Calu3 (cell line): ENCODE data around the gene HOXA11. TPM values are rescaled to one million over a fixed set of nuclear protein-coding genes. Genes with fewer than 3 reads are reported as not detected.

Experiments used
- BruUV-seq: library from RNA; stranded (reverse); fragments of 400-500 nt; replicated peaks from 2 replicates; lab custom pipeline; 2021; lab: Mats Ljungman, UMichigan
- CTCF ChIA-PET: fragments of 300-600 bp; sonication (Branson Sonifier 250); formaldehyde crosslinking; loops from one replicate; lab custom pipeline; 2022; ENCODE audit warnings: antibody characterized with exemption; lab: Charles Lee
- DNase-seq: peaks from one replicate; pipeline ENCODE4 v3.0.0; 2022
- H3K27ac Mint-ChIP-seq: one replicate; pipeline ENCODE4 v1.8.0; 2022; ENCODE audit warnings: mixed read lengths; ENCODE audit not compliant: unreplicated experiment
- H3K27me3 Mint-ChIP-seq: one replicate; pipeline ENCODE4 v1.8.0; 2022; ENCODE audit warnings: mixed read lengths; ENCODE audit not compliant: unreplicated experiment
- H3K36me3 Mint-ChIP-seq: one replicate; pipeline ENCODE4 v1.8.0; 2022; ENCODE audit warnings: mild to moderate bottlenecking, moderate library complexity, mixed read lengths; ENCODE audit not compliant: insufficient read depth, unreplicated experiment
- H3K4me1 Mint-ChIP-seq: one replicate; pipeline ENCODE4 v1.8.0; 2022; ENCODE audit warnings: mild to moderate bottlenecking, low read depth, mixed read lengths; ENCODE audit not compliant: unreplicated experiment
- H3K4me3 Mint-ChIP-seq: one replicate; pipeline ENCODE4 v1.8.0; 2022; ENCODE audit warnings: mild to moderate bottlenecking, low read depth, moderate library complexity, mixed read lengths; ENCODE audit not compliant: unreplicated experiment
- H3K9me3 Mint-ChIP-seq: one replicate; pipeline ENCODE4 v1.8.0; 2022; ENCODE audit warnings: low read depth, mixed read lengths; ENCODE audit not compliant: unreplicated experiment
- CTCF ChIP-seq: fragments of 200-600 bp; IDR thresholded peaks from one replicate; pipeline ENCODE4 v1.8.0; 2022; ENCODE audit warnings: antibody characterized with exemption; ENCODE audit not compliant: unreplicated experiment
- intact Hi-C: fragments of 100-400 bp; cut with micrococcal nuclease; formaldehyde crosslinking; loops from one replicate; pipeline ENCODE4 v1.10.0; 2022; ENCODE audit not compliant: unreplicated experiment
- total RNA-seq: library from RNA; stranded (reverse); gene quantifications from 2 replicates; pipeline ENCODE4 v1.2.3, GENCODE V29; 2022

The HOXA11 gene
- total RNA-seq, 1 experiment from 2014 or later: 0.54 TPM

- H3K4me3 Mint-ChIP-seq: no peak overlapping the region
- H3K4me1 Mint-ChIP-seq: peaks cover 13% of the 10 kb centered on the region
- BruUV-seq: no TSS peak
- H3K36me3 Mint-ChIP-seq: no peaks in the 10 kb centered on the region
- no peak overlapping the region for H3K27ac Mint-ChIP-seq
- DNase-seq: no peak
- intact Hi-C loops: no loop called here
- CTCF ChIA-PET: interaction anchor here (0.6 to 0.7 kb wide), 2 partner anchors 89 to 358 kb away, joined by 5 to 6 read pairs; no protein-coding TSS in a partner anchor
- no peaks in the 10 kb centered on the region for H3K9me3 Mint-ChIP-seq
- no peaks in the 10 kb centered on the region for H3K27me3 Mint-ChIP-seq
- no peak for TF ChIP-seq CTCF
Measured at GRCh38 chr7:27141137-27141922, 43.7 kb downstream of the HOXA11 start.

DNA sequence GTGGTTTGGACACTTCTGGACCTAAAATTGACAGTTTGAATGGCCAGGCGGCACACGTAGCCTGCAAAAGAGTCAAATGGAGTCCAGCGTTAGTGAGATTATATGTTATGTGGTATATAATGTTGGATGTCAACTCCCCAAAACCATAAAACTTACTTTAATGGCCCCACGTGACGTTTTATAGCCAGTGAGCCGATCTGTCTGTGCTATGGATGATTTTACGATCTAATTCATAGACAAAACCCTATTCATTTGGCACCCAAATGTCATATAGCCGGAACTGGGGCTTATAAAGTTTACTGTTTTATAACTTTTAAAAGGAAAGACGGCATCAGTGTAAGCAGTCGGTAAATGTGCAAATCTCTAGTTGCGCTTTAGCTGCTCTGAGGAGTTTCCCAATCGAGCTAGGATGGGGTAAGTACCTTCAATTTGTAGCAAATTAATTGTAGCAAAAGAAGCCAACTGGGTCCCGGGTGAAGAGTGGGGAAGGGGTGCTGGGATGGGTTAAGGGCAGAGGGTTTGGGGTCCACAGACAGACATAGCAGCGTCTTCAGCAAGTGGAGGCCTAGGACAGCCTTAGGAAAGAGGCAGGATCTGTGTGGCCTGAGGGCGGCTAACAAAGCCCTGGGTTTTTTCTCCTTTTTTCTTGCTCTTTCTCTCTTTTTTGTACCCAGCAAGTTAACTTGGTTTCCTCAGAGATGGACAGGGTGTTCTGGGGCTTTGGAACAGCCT, 44.7 kb downstream of the HOXA11 start:
- CTCF ChIA-PET: interaction anchor here (0.7 kb wide), 1 partner anchor 88 kb away, joined by 6 read pairs; no protein-coding TSS in a partner anchor
- H3K36me3 Mint-ChIP-seq: peaks cover 4% of the 10 kb centered on the region
- intact Hi-C loops: no loop called here
- no peaks in the 10 kb centered on the region for H3K27me3 Mint-ChIP-seq
- DNase-seq: no peak
- H3K9me3 Mint-ChIP-seq: no peaks in the 10 kb centered on the region
- BruUV-seq: no TSS peak
- TF ChIP-seq CTCF: no peak
- peaks cover 23% of the 10 kb centered on the region for H3K4me1 Mint-ChIP-seq
- H3K4me3 Mint-ChIP-seq: no peak overlapping the region
- H3K27ac Mint-ChIP-seq: no peak overlapping the region

DNA sequence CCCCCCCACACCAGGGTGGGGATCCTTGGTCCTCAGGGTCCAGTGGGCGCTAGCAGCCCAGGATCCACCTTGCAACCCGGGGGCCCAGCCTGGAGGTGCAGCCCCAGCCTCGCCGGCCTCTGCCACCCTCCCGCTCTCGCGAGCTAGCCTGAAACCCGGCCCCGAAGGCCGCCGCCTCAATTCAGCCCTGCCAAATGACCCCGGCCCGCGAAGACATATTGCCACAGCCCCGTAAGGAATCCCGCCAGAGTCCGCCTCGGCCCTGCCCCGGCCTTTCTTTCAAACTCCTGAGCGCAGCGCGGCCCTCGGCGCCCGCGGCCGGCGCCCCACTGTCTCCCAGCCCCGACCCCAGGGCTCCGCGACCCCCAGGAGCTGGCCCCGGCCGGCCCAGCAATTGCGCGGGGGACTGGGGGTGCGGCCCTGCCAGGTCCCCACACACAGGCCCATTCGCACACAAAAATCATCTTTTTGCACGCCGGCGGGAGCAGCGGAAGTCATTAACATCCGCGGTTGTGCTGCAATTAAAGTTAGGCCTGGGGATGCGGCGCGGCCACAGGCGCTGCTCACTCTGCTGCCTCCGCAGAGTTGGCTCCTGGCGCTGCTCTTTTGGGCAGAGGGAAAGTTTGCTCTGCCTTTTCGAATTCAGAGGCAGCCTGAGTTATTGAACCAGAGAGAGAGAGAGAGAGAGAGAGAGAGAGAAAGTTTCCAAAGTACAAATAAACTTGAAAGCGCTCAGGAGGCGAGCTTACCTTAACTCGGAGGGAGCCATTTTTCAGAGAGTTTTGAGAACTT, 45.5 kb downstream of the HOXA11 start:
- intact Hi-C loops: no loop called here
- Mint-ChIP-seq H3K27me3 (no peaks in the 10 kb centered on the region), H3K4me1 (peaks cover 31% of the 10 kb centered on the region), H3K27ac (no peak overlapping the region), H3K36me3 (peaks cover 4% of the 10 kb centered on the region), H3K4me3 (no peak overlapping the region), H3K9me3 (no peaks in the 10 kb centered on the region)
- DNase-seq: no peak
- no peak for TF ChIP-seq CTCF
- no TSS peak for BruUV-seq
- CTCF ChIA-PET: no interaction called here

DNA sequence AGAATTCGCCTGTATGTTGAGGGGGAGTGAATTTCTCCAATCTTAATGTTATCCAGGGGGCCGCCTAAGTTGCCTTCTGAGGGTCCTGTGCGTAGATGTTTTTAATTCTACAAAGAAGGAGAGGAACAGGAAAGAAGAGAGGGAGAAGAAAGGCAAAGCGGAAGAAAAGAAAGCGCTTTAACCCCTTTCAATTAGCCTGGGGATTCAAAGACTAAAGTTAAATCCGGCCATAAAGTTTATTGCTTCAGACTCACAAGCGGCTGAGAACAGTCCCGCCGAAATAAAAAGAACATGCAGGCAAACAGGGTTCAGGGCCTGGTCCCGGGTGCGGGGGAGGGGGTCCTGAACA, 46.1 kb downstream of the HOXA11 start:
- BruUV-seq: no TSS peak
- H3K4me3 Mint-ChIP-seq: no peak overlapping the region
- H3K36me3 Mint-ChIP-seq: peaks cover 4% of the 10 kb centered on the region
- H3K27me3 Mint-ChIP-seq: no peaks in the 10 kb centered on the region
- CTCF ChIA-PET: no interaction called here
- no peak overlapping the region for H3K27ac Mint-ChIP-seq
- H3K9me3 Mint-ChIP-seq: no peaks in the 10 kb centered on the region
- peaks cover 36% of the 10 kb centered on the region for H3K4me1 Mint-ChIP-seq
- TF ChIP-seq CTCF: no peak
- DNase-seq: no peak
- intact Hi-C loops: no loop called here
